ENCODE measurements around the gene PTPRK. TPM values are rescaled to one million over a fixed set of nuclear protein-coding genes. Genes with fewer than 3 reads are reported as not detected.

PTPRK gene
- total and polyA plus RNA-seq, 7 donors: 6.0 to 51.3 (median 46.7) TPM

DNA sequence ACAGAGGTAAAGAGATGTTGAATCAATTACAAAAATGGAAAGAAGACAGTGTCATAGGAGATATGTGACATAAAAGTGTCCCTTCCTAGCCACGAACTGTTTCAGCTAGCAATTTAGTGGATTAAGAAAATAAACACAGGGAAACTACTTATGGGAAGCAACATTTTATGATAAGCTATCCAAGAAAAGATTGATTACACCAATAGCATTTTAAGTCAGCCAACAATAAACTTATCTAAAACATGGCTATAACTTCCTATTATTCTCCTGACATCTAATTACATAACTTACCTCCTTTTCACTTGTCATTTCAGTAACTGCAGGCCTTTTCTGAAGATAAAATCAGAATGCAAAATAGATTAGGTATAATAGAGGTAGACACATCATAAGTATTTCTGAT lies 111.4 kb downstream of the PTPRK start:
- H3K9me3 ChIP-seq: no peaks in the 10 kb centered on the region
- TF ChIP-seq, protein P1, sequence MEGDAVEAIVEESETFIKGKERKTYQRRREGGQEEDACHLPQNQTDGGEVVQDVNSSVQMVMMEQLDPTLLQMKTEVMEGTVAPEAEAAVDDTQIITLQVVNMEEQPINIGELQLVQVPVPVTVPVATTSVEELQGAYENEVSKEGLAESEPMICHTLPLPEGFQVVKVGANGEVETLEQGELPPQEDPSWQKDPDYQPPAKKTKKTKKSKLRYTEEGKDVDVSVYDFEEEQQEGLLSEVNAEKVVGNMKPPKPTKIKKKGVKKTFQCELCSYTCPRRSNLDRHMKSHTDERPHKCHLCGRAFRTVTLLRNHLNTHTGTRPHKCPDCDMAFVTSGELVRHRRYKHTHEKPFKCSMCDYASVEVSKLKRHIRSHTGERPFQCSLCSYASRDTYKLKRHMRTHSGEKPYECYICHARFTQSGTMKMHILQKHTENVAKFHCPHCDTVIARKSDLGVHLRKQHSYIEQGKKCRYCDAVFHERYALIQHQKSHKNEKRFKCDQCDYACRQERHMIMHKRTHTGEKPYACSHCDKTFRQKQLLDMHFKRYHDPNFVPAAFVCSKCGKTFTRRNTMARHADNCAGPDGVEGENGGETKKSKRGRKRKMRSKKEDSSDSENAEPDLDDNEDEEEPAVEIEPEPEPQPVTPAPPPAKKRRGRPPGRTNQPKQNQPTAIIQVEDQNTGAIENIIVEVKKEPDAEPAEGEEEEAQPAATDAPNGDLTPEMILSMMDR (IDR thresholded peaks at IDR 0.05): no peak
- no peak for TF ChIP-seq EP300 (IDR thresholded peaks at IDR 0.05)
- no peak for TF ChIP-seq POLR2A (IDR thresholded peaks at IDR 0.05)
- TF ChIP-seq POLR2AphosphoS5 (IDR thresholded peaks at IDR 0.05): no peak
- 10 to 47% methylated on average over 1 of the region's 1 CpG for WGBS, 2 donors
- intact Hi-C loops (cut with DNase I): no loop called here
- no peaks in the 10 kb centered on the region for H3K27me3 ChIP-seq
- no peaks in the 10 kb centered on the region for H3K36me3 ChIP-seq
- H3K4me3 ChIP-seq: no peak overlapping the region
- peaks cover 0 to 7% (median 4%) of the 10 kb centered on the region in 4 donors for H3K4me1 ChIP-seq
- H3K27ac ChIP-seq: no peak overlapping the region
- no peak for DNase-seq

GRCh38 chr6:128406453-128406852 lies 113.9 kb downstream of the PTPRK start:
- no peaks in the 10 kb centered on the region for H3K9me3 ChIP-seq
- no peak for DNase-seq
- TF ChIP-seq EP300 (IDR thresholded peaks at IDR 0.05) (no peak), POLR2AphosphoS5 (IDR thresholded peaks at IDR 0.05) (no peak), POLR2A (IDR thresholded peaks at IDR 0.05) (no peak)
- TF ChIP-seq, protein P1 (IDR thresholded peaks at IDR 0.05): no peak
- 36 to 71% methylated on average over 1 of the region's 1 CpG for WGBS, 2 donors
- no peak overlapping the region for H3K27ac ChIP-seq
- H3K36me3 ChIP-seq: no peaks in the 10 kb centered on the region
- H3K4me3 ChIP-seq: no peak overlapping the region
- intact Hi-C loops (cut with DNase I): no loop called here
- H3K4me1 ChIP-seq: peaks cover 0 to 12% (median 6%) of the 10 kb centered on the region in 4 donors
- H3K27me3 ChIP-seq: no peaks in the 10 kb centered on the region

GRCh38 chr6:128403618-128404444 lies 116.6 kb downstream of the PTPRK start:
- Histone ChIP-seq H3K36me3 (no peaks in the 10 kb centered on the region), H3K27ac (no peak overlapping the region), H3K4me3 (no peak overlapping the region), H3K9me3 (no peaks in the 10 kb centered on the region), H3K4me1 (peaks cover 0 to 16% (median 2%) of the 10 kb centered on the region in 4 donors), H3K27me3 (no peaks in the 10 kb centered on the region)
- intact Hi-C loops (cut with DNase I): no loop called here
- 90 to 94% methylated on average over 4 of the region's 4 CpGs for WGBS, 2 donors
- TF ChIP-seq POLR2A (IDR thresholded peaks at IDR 0.05) (no peak), POLR2AphosphoS5 (IDR thresholded peaks at IDR 0.05) (no peak), EP300 (IDR thresholded peaks at IDR 0.05) (no peak)
- TF ChIP-seq, protein P1 (IDR thresholded peaks at IDR 0.05): no peak
- DNase-seq: no peak

GRCh38 chr6:128400875-128401274 lies 119.5 kb downstream of the PTPRK start:
- H3K4me3 ChIP-seq: no peak overlapping the region
- H3K9me3 ChIP-seq: no peaks in the 10 kb centered on the region
- no peaks in the 10 kb centered on the region for H3K36me3 ChIP-seq
- intact Hi-C loops (cut with DNase I): no loop called here
- peaks cover 0 to 16% (median 2%) of the 10 kb centered on the region in 4 donors for H3K4me1 ChIP-seq
- 91 to 95% methylated on average over 4 of the region's 4 CpGs for WGBS, 2 donors
- no peak for DNase-seq
- no peak overlapping the region for H3K27ac ChIP-seq
- no peaks in the 10 kb centered on the region for H3K27me3 ChIP-seq
- no peak for TF ChIP-seq EP300 (IDR thresholded peaks at IDR 0.05)
- TF ChIP-seq, protein P1 (IDR thresholded peaks at IDR 0.05): no peak
- no peak for TF ChIP-seq POLR2AphosphoS5 (IDR thresholded peaks at IDR 0.05)
- no peak for TF ChIP-seq POLR2A (IDR thresholded peaks at IDR 0.05)

Measured in sigmoid colon (tissue), 7 donors.